Esophagus squamous epithelium (tissue), 4 donors: ENCODE data around the gene CHST3.

Experiments used
- POLR2A ChIP-seq, 4 donors: fragments of 450-650 bp; IDR thresholded peaks; one replicate each; pipeline ENCODE4 v1.6.1; 2017; ENCODE audit warnings: antibody characterized with exemption in 4 of 4, mild to moderate bottlenecking in 4 of 4, moderate library complexity in 3 of 4
- TF ChIP-seq, protein P1 (sequence below), 6 experiments: fragments of 450-650 bp in 4 of 6; fragments of 200-600 bp in 2 of 6; sonication (generic) in 2 of 6; IDR thresholded peaks; one replicate each; pipeline ENCODE4 v1.5.1; 2016 to 2019; ENCODE audit warnings: antibody characterized with exemption in 6 of 6, mild to moderate bottlenecking in 4 of 6, moderate library complexity in 4 of 6

- TF ChIP-seq, protein P1, sequence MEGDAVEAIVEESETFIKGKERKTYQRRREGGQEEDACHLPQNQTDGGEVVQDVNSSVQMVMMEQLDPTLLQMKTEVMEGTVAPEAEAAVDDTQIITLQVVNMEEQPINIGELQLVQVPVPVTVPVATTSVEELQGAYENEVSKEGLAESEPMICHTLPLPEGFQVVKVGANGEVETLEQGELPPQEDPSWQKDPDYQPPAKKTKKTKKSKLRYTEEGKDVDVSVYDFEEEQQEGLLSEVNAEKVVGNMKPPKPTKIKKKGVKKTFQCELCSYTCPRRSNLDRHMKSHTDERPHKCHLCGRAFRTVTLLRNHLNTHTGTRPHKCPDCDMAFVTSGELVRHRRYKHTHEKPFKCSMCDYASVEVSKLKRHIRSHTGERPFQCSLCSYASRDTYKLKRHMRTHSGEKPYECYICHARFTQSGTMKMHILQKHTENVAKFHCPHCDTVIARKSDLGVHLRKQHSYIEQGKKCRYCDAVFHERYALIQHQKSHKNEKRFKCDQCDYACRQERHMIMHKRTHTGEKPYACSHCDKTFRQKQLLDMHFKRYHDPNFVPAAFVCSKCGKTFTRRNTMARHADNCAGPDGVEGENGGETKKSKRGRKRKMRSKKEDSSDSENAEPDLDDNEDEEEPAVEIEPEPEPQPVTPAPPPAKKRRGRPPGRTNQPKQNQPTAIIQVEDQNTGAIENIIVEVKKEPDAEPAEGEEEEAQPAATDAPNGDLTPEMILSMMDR (IDR thresholded peaks at IDR 0.05): no peak
- TF ChIP-seq POLR2A (IDR thresholded peaks at IDR 0.05): no peak
Observed at GRCh38 chr10:71998840-71999194, 34.6 kb downstream of the CHST3 start.
